Dendritic cell treated with granulocyte-macrophage colony-stimulating factor and Interleukin-4, amounts not matched to agents 40 ng/mL and 50 ng/mL, for 4 days (primary cell): Measurements from ENCODE around the gene MRPL27.
A peak's percentile ranks its signal among the peaks of the same experiment; 100 is the strongest.

Experiments used
- H3K27ac Mint-ChIP-seq: one replicate; pipeline ENCODE4 v1.8.0; 2022; ENCODE audit warnings: mild to moderate bottlenecking, mixed read lengths
- H3K27me3 Mint-ChIP-seq: one replicate; pipeline ENCODE4 v1.8.0; 2022; ENCODE audit warnings: mild to moderate bottlenecking, mixed read lengths
- H3K36me3 Mint-ChIP-seq: one replicate; pipeline ENCODE4 v1.8.0; 2022; ENCODE audit warnings: low read depth, mixed read lengths
- H3K4me1 Mint-ChIP-seq: one replicate; pipeline ENCODE4 v1.8.0; 2022; ENCODE audit warnings: low read depth, mixed read lengths
- H3K4me3 Mint-ChIP-seq: one replicate; pipeline ENCODE4 v1.8.0; 2022; ENCODE audit warnings: mild to moderate bottlenecking, moderate library complexity, mixed read lengths
- H3K9me3 Mint-ChIP-seq: one replicate; pipeline ENCODE4 v1.8.0; 2022; ENCODE audit warnings: mixed read lengths
- intact Hi-C: fragments of 100-400 bp; cut with micrococcal nuclease; formaldehyde crosslinking; loops from one replicate; pipeline ENCODE4 v1.15.0; 2022

The MRPL27 gene

DNA sequence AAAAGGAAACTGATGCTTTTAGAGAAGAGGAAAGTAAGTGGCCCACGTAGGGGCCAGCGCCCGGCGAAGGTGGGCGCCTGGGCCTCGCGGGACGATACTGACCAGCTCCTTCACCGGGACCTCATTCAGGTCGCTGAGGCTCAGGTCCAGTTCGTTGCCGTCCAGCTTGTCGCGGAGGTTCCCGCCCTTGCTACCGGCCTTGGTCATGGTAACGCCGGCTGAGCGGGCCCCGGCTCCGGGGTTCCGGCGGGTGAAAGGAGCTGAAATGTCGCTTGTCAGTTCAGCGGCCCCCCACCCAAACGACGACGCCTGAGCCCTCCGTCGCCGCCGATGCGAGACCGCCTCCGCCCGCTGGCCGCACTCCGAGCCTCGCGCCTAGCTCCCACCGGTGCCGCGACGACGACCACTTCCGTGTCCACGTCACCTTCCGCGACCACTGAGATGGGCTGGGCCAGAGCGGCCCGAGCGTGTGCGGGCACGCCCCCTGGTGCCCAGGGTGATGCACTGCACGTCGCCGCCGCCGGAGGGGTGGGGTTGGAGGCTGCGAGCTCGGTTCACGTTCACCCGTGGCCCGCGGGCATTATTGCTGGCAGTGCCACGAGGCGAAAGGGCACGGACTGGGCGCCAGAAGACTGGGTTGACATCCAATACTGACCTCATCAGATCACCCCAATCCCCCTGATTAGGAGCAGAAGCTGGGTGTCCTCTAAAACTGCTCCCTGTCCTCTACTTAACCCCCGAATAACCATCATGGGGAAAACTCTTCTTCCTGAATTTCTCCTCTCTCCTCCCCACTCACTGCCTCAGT, 24.3 kb upstream of the MRPL27 start, which contains the start of gene LRRC59:
Gene LRRC59, minus strand, starts transcription at position 413 of the 808 bp plus-strand sequence. Its CDS starts 206 bp downstream, at position 207.
- Mint-ChIP-seq H3K27ac (peak within 1 kb of the TSS; percentile 86), H3K4me1 (peaks cover 42% of the 10 kb centered on the region), H3K9me3 (no peaks in the 10 kb centered on the region), H3K4me3 (peak within 1 kb of the TSS; percentile 78), H3K36me3 (peaks cover 33% of the 10 kb centered on the region), H3K27me3 (peaks cover 1% of the 10 kb centered on the region)
- intact Hi-C loops = loop anchor here (1.0 kb wide), 2 partner anchors 25 to 29 kb away; partner anchors contain the start of gene ACSF2

DNA sequence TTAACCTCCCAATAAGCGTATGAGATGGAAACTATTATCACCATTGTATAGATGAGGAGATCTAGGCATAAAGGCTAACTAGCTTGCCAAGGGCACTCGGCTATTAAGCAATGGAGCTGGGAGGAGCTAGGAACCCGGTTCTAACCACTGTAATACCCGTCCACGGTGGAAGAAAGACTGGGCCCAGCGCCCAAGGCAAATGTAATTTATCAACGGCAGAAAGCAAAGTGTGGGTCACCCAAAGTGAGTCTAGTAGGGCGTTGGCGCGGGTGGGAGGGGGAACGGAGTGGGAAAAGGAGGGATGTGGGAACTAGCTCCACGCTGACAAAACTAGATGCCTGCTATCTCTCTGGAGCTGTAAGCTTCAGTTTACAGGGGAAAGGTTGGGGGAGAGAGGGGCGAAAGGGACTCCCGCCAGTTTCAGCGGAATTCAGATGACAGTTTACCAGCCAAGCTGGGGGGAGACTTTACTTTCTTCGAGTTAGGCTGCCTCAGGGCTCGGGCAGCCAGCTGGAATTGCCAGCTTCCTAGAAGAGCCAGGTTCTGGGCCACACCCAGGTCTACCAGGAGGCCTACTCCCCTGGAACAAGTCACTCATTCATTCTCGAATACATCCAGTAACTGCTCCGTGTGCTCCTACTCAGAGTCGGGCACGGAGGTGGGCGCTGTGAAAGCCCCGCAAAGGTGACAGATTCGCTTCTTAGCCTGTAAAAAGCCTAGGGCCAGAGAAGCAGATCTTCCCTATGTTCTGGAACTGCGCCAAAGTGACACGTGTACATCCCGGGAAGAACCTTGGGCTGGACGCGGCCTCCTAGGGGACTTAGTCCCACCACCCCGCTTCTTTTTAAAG, 23.5 kb upstream of the MRPL27 start:
- H3K9me3 Mint-ChIP-seq = no peaks in the 10 kb centered on the region
- H3K4me3 Mint-ChIP-seq = peak overlapping the region; percentile 78
- H3K4me1 Mint-ChIP-seq = peaks cover 49% of the 10 kb centered on the region
- H3K27ac Mint-ChIP-seq = peak overlapping the region; percentile 86
- peaks cover 41% of the 10 kb centered on the region for H3K36me3 Mint-ChIP-seq
- peaks cover 1% of the 10 kb centered on the region for H3K27me3 Mint-ChIP-seq
- intact Hi-C loops = loop anchor here (1.0 kb wide), 2 partner anchors 24 to 30 kb away; partner anchors contain the start of gene ACSF2

DNA sequence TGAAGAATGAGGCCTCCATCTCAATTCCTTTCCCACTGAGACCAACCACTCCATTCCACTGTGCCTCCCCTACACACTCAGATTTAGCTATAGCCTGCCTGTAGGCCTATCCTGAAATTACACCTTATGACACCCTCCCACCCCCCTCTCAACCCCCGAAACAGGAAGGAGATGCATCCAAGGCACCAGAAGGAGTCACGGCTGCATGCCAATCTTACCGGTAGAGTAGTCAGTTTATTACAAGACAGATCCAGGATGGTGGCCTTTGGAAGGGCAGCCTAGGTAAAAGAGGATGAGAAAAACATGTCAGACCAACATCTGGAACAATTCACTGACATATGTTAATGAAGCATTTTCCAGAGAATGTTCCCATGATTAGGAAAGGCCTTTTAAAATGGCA, 21.7 kb upstream of the MRPL27 start:
- Mint-ChIP-seq H3K36me3 (peaks cover 59% of the 10 kb centered on the region), H3K4me1 (peaks cover 52% of the 10 kb centered on the region)

DNA sequence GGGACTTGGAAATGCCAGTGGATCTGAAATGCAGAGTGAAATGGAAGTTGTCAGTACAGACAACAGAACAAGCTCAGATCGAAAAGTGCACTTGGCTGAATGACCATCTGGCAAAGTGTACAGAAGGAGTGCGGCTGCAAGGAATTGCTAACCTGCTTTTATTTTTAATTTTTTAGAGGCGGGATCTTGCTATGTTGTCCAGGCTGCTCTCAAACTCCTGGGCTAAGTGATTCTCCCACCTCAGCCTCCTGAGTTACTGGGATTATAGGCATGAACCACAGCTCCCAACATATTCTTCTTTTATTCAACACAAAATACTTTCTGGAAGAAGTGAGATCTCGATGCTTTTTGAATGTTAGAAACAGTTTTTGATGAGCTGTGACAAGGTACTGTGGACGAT, 20.7 kb upstream of the MRPL27 start:
- Mint-ChIP-seq H3K9me3 (no peaks in the 10 kb centered on the region), H3K36me3 (peaks cover 69% of the 10 kb centered on the region), H3K27me3 (peaks cover 1% of the 10 kb centered on the region), H3K27ac (no peak overlapping the region), H3K4me3 (no peak overlapping the region), H3K4me1 (peaks cover 52% of the 10 kb centered on the region)
- intact Hi-C loops = no loop called here

More for the DNA sequence above, 21.7 kb upstream of the MRPL27 start:
- Mint-ChIP-seq H3K9me3 (no peaks in the 10 kb centered on the region), H3K27ac (no peak overlapping the region), H3K4me3 (no peak overlapping the region), H3K27me3 (peaks cover 1% of the 10 kb centered on the region)
- intact Hi-C loops = no loop called here

DNA sequence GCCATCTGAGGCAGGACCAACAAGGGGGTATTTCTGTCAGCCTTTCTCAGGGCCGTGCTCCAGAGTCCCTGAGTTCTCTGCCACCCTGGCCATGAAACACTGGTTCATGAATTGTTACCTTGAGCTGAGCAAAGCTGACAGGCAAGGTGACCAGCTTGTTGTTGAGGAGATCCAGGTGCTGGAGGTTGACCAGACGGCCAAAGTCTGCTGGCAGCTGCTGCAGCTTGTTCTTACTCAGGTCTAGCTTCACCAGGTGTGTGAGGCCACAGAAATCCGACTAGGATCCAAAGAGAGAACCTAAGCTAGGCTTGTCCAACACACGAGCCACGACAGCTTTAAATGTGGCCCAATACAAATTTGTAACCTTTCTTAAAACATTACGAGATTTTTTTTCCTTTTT, 19.6 kb upstream of the MRPL27 start:
- Mint-ChIP-seq H3K4me1 (peaks cover 47% of the 10 kb centered on the region), H3K36me3 (peaks cover 80% of the 10 kb centered on the region), H3K4me3 (no peak overlapping the region), H3K9me3 (no peaks in the 10 kb centered on the region), H3K27ac (no peak overlapping the region), H3K27me3 (no peaks in the 10 kb centered on the region)
- intact Hi-C loops = no loop called here

DNA sequence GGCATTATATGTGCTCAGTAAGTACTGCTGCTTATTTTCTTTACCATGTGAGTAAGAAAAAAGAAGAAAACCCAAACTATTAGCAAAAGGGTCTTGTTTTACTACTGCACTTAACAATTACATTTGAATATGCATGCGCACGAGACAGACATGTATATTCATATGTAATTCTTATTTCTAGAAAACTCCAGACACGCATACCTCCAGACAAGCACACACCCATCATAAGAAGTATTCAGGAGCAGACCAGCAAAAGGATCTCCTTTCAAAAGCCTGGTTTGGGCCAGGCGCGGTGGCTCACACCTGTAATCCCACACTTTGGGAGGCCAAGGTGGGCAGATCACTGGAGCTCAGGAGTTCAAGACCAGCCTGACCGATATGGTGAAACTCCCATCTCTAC, 16.6 kb upstream of the MRPL27 start:
- Mint-ChIP-seq H3K9me3 (no peaks in the 10 kb centered on the region), H3K4me1 (peaks cover 24% of the 10 kb centered on the region), H3K27ac (no peak overlapping the region), H3K27me3 (no peaks in the 10 kb centered on the region), H3K4me3 (no peak overlapping the region), H3K36me3 (peaks cover 100% of the 10 kb centered on the region)
- intact Hi-C loops = no loop called here

DNA sequence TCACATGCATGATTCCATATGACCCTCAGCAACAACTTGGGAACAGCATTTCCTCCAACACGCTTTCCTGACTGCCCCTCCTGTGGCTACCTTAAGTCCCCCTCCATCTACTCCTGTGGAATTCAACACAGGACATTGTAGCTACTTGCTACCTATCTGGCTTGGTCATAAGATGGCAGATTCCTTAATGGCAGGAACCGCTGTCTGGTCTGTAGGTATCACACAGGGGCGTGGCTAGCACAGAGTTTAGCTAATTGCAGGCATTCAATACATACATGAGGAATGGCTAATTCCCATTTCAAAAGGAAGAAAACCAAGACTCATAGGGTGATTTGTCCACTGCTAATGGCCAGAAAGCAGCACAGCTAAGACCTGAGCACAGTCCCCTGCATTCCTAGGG, 15.7 kb upstream of the MRPL27 start:
- Mint-ChIP-seq H3K27ac (no peak overlapping the region), H3K27me3 (no peaks in the 10 kb centered on the region), H3K9me3 (no peaks in the 10 kb centered on the region), H3K4me1 (peaks cover 17% of the 10 kb centered on the region), H3K4me3 (no peak overlapping the region), H3K36me3 (peaks cover 100% of the 10 kb centered on the region)
- intact Hi-C loops = no loop called here

DNA sequence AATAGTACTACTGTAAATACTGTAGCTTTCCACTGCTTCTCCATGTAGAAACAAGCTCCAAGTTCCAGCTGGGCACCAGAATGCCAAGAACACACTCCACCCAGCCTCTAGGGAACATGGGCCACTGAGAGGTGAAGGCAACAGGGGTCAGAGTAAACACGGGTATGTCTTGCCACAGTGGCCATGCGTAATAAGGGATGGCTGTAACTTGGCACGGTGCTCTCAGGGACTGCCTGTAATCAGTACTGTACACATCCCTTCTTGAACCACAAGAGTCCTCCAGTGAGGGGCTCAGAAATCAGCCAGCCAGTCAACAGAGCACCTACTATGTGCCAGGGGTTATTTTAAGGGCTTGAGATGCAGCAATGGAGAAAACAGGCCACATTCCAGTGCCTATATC, 13.5 kb upstream of the MRPL27 start:
- no peaks in the 10 kb centered on the region for H3K9me3 Mint-ChIP-seq
- no peak overlapping the region for H3K4me3 Mint-ChIP-seq
- no peak overlapping the region for H3K27ac Mint-ChIP-seq
- peaks cover 2% of the 10 kb centered on the region for H3K4me1 Mint-ChIP-seq
- peaks cover 100% of the 10 kb centered on the region for H3K36me3 Mint-ChIP-seq
- no peaks in the 10 kb centered on the region for H3K27me3 Mint-ChIP-seq
- intact Hi-C loops = no loop called here

DNA sequence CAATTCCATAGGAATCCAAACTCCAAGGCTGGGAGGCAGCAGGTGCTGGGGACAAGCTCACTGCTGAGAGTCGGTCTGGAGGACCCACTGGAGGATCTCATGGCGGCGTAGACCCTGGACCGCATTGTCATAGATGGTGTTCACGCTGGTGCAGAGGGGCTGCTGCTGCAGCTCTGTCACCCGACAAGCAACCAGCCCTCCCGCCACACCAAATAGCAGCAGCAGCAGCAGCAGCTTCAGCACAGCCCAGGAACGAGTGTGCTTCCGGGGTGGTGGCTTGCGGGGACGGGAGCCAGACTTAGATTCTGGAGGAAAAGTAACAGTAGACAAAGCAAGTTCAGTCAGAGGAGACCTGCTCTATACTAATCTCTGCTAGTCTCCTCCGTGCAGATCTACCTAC, 9.9 kb upstream of the MRPL27 start:
- intact Hi-C loops = no loop called here
- H3K4me3 Mint-ChIP-seq = no peak overlapping the region
- H3K27me3 Mint-ChIP-seq = no peaks in the 10 kb centered on the region
- no peaks in the 10 kb centered on the region for H3K9me3 Mint-ChIP-seq
- no peaks in the 10 kb centered on the region for H3K4me1 Mint-ChIP-seq
- no peak overlapping the region for H3K27ac Mint-ChIP-seq
- peaks cover 80% of the 10 kb centered on the region for H3K36me3 Mint-ChIP-seq

DNA sequence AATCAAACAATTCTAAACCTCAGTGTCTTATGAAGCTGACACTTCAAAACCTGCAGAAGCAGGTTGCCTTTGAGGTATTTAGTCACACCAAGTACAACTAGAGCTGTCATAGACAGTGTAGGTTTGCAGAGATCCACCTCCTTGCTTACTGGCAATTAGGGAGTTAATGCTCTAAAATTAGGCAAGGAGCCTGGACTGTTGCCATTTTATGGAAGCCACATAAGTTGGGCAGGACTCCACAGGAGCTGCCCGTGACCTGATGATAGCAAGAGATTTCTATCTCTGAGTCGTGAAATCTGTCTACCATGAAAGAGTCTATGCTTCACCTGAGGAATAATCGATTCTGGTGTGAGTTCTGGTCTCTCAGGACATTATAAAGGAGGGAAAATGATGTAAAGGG, 8.9 kb upstream of the MRPL27 start:
- no peak overlapping the region for H3K4me3 Mint-ChIP-seq
- H3K27ac Mint-ChIP-seq = no peak overlapping the region
- no peaks in the 10 kb centered on the region for H3K9me3 Mint-ChIP-seq
- intact Hi-C loops = no loop called here
- H3K36me3 Mint-ChIP-seq = peaks cover 70% of the 10 kb centered on the region
- H3K4me1 Mint-ChIP-seq = no peaks in the 10 kb centered on the region
- H3K27me3 Mint-ChIP-seq = no peaks in the 10 kb centered on the region

DNA sequence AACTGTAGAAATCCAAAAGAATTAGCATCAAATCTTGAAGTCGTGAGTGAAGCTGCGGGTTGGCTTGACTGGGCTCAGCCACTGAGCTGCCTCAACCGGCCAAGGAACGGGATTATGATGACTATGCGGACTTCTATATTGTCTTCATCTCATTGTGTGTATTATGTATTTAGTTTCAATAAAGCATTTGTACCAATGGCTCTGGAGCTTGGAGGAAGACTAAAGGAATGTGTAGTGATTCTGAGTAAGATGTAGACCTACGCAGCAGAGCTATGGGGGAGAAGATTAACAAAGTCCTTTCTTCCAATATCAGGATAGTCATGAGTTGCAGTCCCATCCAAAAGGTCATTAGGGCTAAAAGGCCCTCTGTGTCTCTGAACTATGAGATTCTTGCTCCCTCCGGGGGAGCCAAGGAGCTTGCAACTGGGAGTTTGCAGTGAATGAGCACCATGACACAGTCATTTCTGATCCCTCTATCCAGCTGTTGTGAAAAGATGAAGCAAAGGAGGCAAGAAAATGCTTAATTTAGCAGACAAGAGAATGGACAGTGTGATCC, 8.4 kb upstream of the MRPL27 start:
- H3K4me1 Mint-ChIP-seq = no peaks in the 10 kb centered on the region
- no peaks in the 10 kb centered on the region for H3K27me3 Mint-ChIP-seq
- intact Hi-C loops = no loop called here
- no peak overlapping the region for H3K4me3 Mint-ChIP-seq
- no peaks in the 10 kb centered on the region for H3K9me3 Mint-ChIP-seq
- H3K36me3 Mint-ChIP-seq = peaks cover 64% of the 10 kb centered on the region
- H3K27ac Mint-ChIP-seq = no peak overlapping the region

DNA sequence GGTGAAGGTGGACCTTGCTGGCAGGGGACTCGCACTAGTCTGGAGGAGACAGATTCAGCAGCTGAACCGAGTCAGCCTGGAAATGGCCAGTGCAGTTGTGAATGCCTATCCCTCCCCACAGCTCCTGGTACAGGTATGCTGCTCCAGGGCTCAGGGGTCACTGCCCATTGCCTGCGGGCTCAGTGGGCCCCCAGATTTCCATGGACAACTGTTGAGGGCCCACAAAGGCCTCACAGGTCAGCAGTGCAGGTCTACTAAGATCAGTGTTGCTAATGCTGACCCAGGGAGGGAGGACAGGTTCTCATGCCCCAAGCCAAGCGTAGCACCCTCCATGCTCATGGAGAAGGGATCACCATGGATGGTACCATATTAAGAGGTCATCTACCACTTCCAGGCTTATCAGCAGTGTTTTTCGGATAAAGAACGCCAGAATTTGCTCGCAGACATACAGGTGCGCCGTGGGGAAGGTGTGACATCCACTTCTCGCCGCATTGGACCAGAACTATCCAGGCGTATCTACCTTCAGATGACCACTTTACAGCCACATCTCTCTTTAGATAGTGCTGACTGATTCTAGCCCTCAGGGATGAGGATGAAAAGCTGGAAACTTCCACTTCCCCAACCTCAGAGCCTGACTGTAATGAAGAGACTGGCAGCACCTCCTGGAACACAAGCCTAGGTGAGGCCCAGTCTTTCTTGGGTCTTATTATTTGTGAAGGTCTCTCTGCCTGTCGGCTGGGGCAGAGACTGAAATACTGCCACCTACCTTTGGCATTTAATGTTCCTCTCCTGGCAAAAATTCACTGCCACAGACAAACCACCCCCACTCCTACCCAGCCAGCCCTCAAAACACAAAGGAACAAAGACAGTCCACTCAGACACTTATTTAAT, 7.6 kb upstream of the MRPL27 start:
- H3K36me3 Mint-ChIP-seq = peaks cover 57% of the 10 kb centered on the region
- no peak overlapping the region for H3K4me3 Mint-ChIP-seq
- H3K9me3 Mint-ChIP-seq = no peaks in the 10 kb centered on the region
- no peaks in the 10 kb centered on the region for H3K4me1 Mint-ChIP-seq
- H3K27me3 Mint-ChIP-seq = no peaks in the 10 kb centered on the region
- H3K27ac Mint-ChIP-seq = no peak overlapping the region
- intact Hi-C loops = no loop called here
